Uterus (tissue), 2 donors: ENCODE measurements around the gene ERVFRD-1.

Experiments used
- CTCF ChIP-seq, 4 experiments: fragments of 200-600 bp in 2 of 4; fragments of 450-650 bp in 2 of 4; sonication (generic) in 2 of 4; IDR thresholded peaks; one replicate each; pipeline ENCODE4 v1.5.1; 2016 to 2019; ENCODE audit warnings: antibody characterized with exemption in 4 of 4, mild to moderate bottlenecking in 2 of 4, moderate library complexity in 1 of 4
- POLR2A ChIP-seq, 2 donors: fragments of 450-650 bp; IDR thresholded peaks; one replicate each; pipeline ENCODE4 v1.6.1; 2016; ENCODE audit warnings: antibody characterized with exemption in 2 of 2, mild to moderate bottlenecking in 1 of 2, moderate library complexity in 1 of 2

DNA sequence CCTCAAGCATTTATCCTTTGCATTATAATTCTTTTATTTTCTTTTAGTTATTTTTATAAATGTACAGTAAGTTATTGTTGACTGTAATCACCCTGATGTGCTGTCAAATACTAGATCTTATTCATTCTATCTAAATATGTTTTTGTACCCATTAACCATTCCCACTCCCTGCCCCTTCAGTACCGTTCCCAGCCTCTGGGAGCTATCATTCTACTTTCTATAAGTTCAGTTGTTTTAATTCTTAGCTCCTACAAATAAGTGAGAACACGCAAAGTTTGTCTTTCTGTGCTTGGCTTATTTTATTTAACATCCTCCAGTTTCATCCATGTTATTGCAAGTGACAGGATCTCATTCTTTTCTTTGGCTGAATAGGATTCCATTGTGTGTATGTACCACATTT, 12.5 kb upstream of the ERVFRD-1 start:
- no peak for TF ChIP-seq CTCF (IDR thresholded peaks at IDR 0.05)
- TF ChIP-seq POLR2A (IDR thresholded peaks at IDR 0.05): no peak
